Measurements from ENCODE around the gene STX8. TPM values are rescaled to one million over a fixed set of nuclear protein-coding genes. Genes with fewer than 3 reads are reported as not detected.

Gene STX8
- total RNA-seq, 2 donors from 2014 or later = 38.8 to 60.8 TPM

DNA sequence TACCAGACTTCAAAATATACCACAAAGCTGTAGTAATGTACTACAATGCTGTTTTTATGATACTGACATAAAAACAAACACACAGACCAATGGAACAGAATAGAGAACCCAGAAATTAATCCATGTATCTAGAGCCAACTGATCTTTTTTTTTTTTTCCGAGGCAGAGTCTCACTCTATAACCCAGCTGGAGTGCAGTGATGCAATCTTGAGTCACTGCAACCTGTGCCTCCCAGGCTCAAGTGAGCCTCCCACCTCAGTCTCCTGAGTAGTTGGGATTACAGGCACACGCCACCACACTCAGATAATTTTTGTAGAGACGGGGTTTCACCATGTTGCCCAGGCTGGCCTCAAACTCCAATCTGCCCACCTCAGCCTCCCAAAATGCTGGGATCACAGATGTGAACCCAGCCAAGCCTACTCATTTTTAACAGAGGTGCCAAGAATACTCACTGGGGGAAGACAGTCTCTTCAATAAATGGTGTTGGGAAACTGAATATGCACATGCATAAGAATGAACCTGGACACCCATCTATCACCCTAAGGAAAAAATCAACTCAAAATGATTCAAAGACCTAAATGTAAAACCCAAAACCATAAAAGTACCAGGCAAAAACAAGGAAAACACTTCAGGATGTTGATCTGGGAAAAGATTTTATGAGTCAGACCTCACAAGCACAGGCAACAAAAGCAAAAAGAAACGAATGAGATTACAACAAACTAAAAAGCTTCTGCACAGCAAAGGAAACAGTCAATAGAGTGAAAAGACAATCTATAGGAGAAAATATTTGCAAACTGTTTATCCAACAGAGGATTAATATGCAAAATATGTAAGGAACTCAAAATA is 63.1 kb downstream of the STX8 start:
- Histone ChIP-seq H3K27ac (no peak overlapping the region), H3K4me1 (no peaks in the 10 kb centered on the region), H3K27me3 (no peaks in the 10 kb centered on the region), H3K36me3 (no peaks in the 10 kb centered on the region), H3K9me3 (peaks cover 0 to 24% of the 10 kb centered on the region in 2 donors), H3K4me3 (no peak overlapping the region)
- DNase-seq (ENCODE audit: low spot score) = no peak
- no peak for TF ChIP-seq CTCF (IDR thresholded peaks at IDR 0.05)

- H3K4me3 ChIP-seq = no peak overlapping the region
- peaks cover 0 to 24% of the 10 kb centered on the region in 2 donors for H3K9me3 ChIP-seq
- DNase-seq (ENCODE audit: low spot score) = no peak
- no peak for TF ChIP-seq CTCF (IDR thresholded peaks at IDR 0.05)
- H3K4me1 ChIP-seq = no peaks in the 10 kb centered on the region
- H3K27me3 ChIP-seq = no peaks in the 10 kb centered on the region
- no peak overlapping the region for H3K27ac ChIP-seq
- no peaks in the 10 kb centered on the region for H3K36me3 ChIP-seq
Observed at GRCh38 chr17:9509236-9509816, 66.3 kb downstream of the STX8 start.

DNA sequence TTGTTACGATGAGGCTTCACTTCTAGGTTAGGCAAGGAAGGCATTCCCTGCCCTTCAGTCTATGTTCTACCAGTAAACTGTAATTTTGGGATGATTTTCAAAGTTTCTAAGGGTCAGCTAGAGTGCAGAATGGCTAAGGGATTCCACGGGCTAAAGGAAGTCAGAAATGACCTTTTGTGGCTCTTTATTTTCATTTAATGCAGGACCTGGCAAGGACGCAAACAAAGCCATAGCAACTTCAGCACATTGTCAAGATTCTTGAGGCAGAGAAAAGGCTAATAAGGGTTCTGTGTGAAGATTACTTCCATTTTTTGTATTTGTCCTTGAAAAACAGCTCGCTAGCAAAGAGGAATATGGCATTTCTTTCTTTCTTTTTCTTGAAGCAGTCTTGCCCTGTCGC is 76.6 kb downstream of the STX8 start:
- no peaks in the 10 kb centered on the region for H3K27me3 ChIP-seq
- no peak overlapping the region for H3K27ac ChIP-seq
- no peak for TF ChIP-seq CTCF (IDR thresholded peaks at IDR 0.05)
- no peaks in the 10 kb centered on the region for H3K4me1 ChIP-seq
- no peaks in the 10 kb centered on the region for H3K9me3 ChIP-seq
- H3K4me3 ChIP-seq = no peak overlapping the region
- H3K36me3 ChIP-seq = peaks cover 5% of the 10 kb centered on the region
- no peak for DNase-seq (ENCODE audit: low spot score)

GRCh38 chr17:9498490-9498889 is 77.1 kb downstream of the STX8 start:
- Histone ChIP-seq H3K27me3 (no peaks in the 10 kb centered on the region), H3K4me3 (no peak overlapping the region), H3K4me1 (no peaks in the 10 kb centered on the region), H3K27ac (no peak overlapping the region), H3K9me3 (no peaks in the 10 kb centered on the region), H3K36me3 (peaks cover 5% of the 10 kb centered on the region)
- DNase-seq (ENCODE audit: low spot score) = no peak
- no peak for TF ChIP-seq CTCF (IDR thresholded peaks at IDR 0.05)

DNA sequence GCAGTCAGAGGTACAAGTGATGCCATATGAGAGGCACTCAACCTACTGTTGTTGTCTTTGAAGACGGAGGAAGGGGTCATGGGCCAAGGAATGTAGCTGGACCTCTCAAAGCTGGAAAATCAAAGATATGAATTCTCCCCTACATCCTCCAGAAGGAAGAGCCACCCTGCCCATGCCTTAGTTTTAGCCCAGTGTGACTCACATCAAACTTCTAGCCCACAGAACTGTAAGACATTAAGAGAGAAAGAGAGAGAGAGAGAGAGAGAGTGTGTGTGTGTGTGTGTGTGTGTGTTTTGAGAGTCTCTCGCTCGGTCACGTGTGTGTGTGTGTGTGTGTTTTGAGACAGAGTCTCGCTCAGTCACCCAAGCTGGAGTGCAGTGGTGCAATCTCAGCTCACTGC is 87.1 kb downstream of the STX8 start:
- Histone ChIP-seq H3K27me3 (no peaks in the 10 kb centered on the region), H3K9me3 (no peaks in the 10 kb centered on the region), H3K36me3 (peaks cover 9% of the 10 kb centered on the region), H3K4me1 (no peaks in the 10 kb centered on the region), H3K4me3 (no peak overlapping the region), H3K27ac (no peak overlapping the region)
- DNase-seq (ENCODE audit: low spot score) = no peak
- no peak for TF ChIP-seq CTCF (IDR thresholded peaks at IDR 0.05)
